ENCODE measurements around the gene FTHL17. TPM values are rescaled to one million over a fixed set of nuclear protein-coding genes. Genes with fewer than 3 reads are reported as not detected.

FTHL17 gene
- total RNA-seq, 1 donor, result not detected

DNA sequence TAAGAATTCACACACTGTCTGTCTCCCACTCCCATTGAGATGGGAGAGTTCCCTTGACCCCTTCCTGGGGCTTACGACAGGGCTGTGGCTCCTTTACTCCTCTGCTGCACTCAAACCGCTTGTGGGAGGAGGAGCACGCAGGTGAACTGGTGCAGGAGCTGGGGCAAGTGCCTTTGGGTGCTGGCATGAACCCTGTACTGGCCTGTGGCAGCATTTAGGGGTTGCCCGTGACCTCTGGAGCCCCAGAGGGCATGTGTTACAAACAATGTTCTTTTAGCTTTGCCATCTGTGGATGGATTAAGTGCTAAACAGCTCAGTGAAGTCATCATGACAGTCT is 21.8 kb upstream of the FTHL17 start:
- no peaks in the 10 kb centered on the region for H3K4me1 ChIP-seq (ENCODE audit: insufficient read depth, low read length)
- no peaks in the 10 kb centered on the region for H4K20me1 ChIP-seq (ENCODE audit: insufficient read depth, low read length)
- H3K27ac ChIP-seq (ENCODE audit: low read depth, low read length), result no peak overlapping the region
- no peak overlapping the region for H2AFZ ChIP-seq (ENCODE audit: low read length)
- no peaks in the 10 kb centered on the region for H3K79me2 ChIP-seq (ENCODE audit: insufficient read depth, low read length)
- TF ChIP-seq, protein P1, sequence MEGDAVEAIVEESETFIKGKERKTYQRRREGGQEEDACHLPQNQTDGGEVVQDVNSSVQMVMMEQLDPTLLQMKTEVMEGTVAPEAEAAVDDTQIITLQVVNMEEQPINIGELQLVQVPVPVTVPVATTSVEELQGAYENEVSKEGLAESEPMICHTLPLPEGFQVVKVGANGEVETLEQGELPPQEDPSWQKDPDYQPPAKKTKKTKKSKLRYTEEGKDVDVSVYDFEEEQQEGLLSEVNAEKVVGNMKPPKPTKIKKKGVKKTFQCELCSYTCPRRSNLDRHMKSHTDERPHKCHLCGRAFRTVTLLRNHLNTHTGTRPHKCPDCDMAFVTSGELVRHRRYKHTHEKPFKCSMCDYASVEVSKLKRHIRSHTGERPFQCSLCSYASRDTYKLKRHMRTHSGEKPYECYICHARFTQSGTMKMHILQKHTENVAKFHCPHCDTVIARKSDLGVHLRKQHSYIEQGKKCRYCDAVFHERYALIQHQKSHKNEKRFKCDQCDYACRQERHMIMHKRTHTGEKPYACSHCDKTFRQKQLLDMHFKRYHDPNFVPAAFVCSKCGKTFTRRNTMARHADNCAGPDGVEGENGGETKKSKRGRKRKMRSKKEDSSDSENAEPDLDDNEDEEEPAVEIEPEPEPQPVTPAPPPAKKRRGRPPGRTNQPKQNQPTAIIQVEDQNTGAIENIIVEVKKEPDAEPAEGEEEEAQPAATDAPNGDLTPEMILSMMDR (IDR thresholded peaks at IDR 0.05; ENCODE audit: extremely low read depth, low read depth, low read length), result no peak
- no peak overlapping the region for H3K4me2 ChIP-seq (ENCODE audit: insufficient read depth, low read length)
- H3K36me3 ChIP-seq (ENCODE audit: insufficient read depth, low read length), result no peaks in the 10 kb centered on the region
- H3K27me3 ChIP-seq (ENCODE audit: insufficient read depth, low read length), result no peaks in the 10 kb centered on the region
- DNase-seq (ENCODE audit: insufficient read length, low spot score, missing footprints), result no peak
- no peaks in the 10 kb centered on the region for H3K9me3 ChIP-seq (ENCODE audit: low read depth, low read length)
- no peak overlapping the region for H3K4me3 ChIP-seq (ENCODE audit: insufficient read depth, low read length)

DNA sequence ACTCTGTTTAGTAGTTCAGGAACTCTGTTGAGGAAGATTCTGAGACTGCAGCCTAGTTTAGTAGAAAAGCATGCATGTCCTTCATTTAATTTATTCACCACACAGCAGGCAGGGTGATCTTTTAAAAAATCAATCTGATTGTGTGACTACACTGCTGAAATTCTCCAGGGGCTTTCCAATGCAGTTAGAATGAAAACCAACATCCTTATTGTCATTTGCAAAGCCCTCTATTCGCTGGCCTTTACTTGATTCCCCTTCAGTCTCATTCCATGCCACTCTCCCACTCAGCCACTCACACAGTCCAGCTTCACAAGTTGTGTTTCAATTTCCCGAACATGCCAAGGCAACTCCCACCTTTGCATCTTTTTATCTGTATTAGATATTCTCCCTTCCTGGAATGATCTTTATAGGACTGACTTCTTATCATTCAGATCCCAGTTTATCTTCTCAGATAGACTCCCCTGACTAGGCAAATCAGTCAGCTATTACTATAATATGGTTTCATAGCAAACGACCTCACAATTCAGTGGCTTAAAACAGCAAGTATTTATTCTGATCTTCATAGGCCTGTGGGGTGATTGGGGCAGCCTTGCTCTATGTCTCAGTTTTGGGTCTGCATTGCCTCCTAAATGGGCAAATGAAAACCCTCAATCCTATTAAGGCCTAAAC is 21.3 kb upstream of the FTHL17 start:
- Histone ChIP-seq H4K20me1 (ENCODE audit: insufficient read depth, low read length) (no peaks in the 10 kb centered on the region), H2AFZ (ENCODE audit: low read length) (no peak overlapping the region), H3K36me3 (ENCODE audit: insufficient read depth, low read length) (no peaks in the 10 kb centered on the region), H3K79me2 (ENCODE audit: insufficient read depth, low read length) (no peaks in the 10 kb centered on the region), H3K4me1 (ENCODE audit: insufficient read depth, low read length) (no peaks in the 10 kb centered on the region), H3K9me3 (ENCODE audit: low read depth, low read length) (no peaks in the 10 kb centered on the region), H3K4me2 (ENCODE audit: insufficient read depth, low read length) (no peak overlapping the region), H3K27me3 (ENCODE audit: insufficient read depth, low read length) (no peaks in the 10 kb centered on the region), H3K4me3 (ENCODE audit: insufficient read depth, low read length) (no peak overlapping the region), H3K27ac (ENCODE audit: low read depth, low read length) (no peak overlapping the region)
- TF ChIP-seq, protein P1 (IDR thresholded peaks at IDR 0.05; ENCODE audit: extremely low read depth, low read depth, low read length), result no peak
- DNase-seq (ENCODE audit: insufficient read length, low spot score, missing footprints), result no peak

DNA sequence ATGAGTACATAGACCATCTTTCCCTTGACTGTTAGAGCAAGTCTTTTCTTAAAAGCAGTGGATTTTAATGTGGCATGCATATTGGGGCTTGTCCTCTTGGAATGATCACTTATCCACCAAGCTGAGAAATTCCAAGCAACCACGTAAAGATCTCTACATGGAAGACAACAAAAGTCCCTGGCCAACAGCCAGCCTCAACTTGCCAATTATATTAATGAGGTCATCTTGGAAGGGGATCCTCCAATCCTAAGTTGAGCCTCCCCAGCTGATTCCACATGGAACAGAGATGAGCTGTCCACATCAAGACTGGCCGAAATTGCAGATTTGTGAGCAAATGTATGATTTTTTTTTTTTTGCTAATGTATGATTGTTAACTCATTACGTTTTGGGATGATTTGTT is 20.6 kb upstream of the FTHL17 start:
- Histone ChIP-seq H3K36me3 (ENCODE audit: insufficient read depth, low read length) (no peaks in the 10 kb centered on the region), H3K79me2 (ENCODE audit: insufficient read depth, low read length) (no peaks in the 10 kb centered on the region), H3K4me1 (ENCODE audit: insufficient read depth, low read length) (no peaks in the 10 kb centered on the region), H4K20me1 (ENCODE audit: insufficient read depth, low read length) (no peaks in the 10 kb centered on the region), H3K4me3 (ENCODE audit: insufficient read depth, low read length) (no peak overlapping the region), H3K9me3 (ENCODE audit: low read depth, low read length) (no peaks in the 10 kb centered on the region), H3K27me3 (ENCODE audit: insufficient read depth, low read length) (no peaks in the 10 kb centered on the region), H3K27ac (ENCODE audit: low read depth, low read length) (no peak overlapping the region), H2AFZ (ENCODE audit: low read length) (no peak overlapping the region), H3K4me2 (ENCODE audit: insufficient read depth, low read length) (no peak overlapping the region)
- TF ChIP-seq, protein P1 (IDR thresholded peaks at IDR 0.05; ENCODE audit: extremely low read depth, low read depth, low read length), result no peak
- DNase-seq (ENCODE audit: insufficient read length, low spot score, missing footprints), result no peak

DNA sequence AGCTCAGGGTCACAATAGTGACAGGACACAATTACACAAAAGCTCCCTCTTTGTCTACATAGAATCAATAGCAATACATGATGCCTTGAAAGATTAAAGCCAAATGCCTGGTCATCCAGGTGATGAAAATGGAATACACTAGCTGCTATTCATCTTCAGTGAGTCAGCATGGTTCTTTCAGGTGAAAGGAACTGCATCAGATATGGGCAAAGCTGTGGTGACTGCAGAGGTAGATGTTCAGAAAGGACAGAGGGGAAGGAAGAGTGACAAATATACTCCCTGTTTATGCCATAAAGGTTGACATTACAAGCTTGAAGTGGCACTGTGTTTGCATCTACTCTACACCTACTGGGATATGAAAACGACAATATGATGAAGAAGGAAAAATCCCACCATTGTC is 20.0 kb upstream of the FTHL17 start:
- TF ChIP-seq, protein P1 (IDR thresholded peaks at IDR 0.05; ENCODE audit: extremely low read depth, low read depth, low read length), result no peak
- H3K79me2 ChIP-seq (ENCODE audit: insufficient read depth, low read length), result no peaks in the 10 kb centered on the region
- no peak overlapping the region for H3K4me3 ChIP-seq (ENCODE audit: insufficient read depth, low read length)
- no peaks in the 10 kb centered on the region for H3K4me1 ChIP-seq (ENCODE audit: insufficient read depth, low read length)
- H3K4me2 ChIP-seq (ENCODE audit: insufficient read depth, low read length), result no peak overlapping the region
- DNase-seq (ENCODE audit: insufficient read length, low spot score, missing footprints), result no peak
- no peaks in the 10 kb centered on the region for H3K9me3 ChIP-seq (ENCODE audit: low read depth, low read length)
- no peak overlapping the region for H3K27ac ChIP-seq (ENCODE audit: low read depth, low read length)
- H3K27me3 ChIP-seq (ENCODE audit: insufficient read depth, low read length), result no peaks in the 10 kb centered on the region
- no peak overlapping the region for H2AFZ ChIP-seq (ENCODE audit: low read length)
- H3K36me3 ChIP-seq (ENCODE audit: insufficient read depth, low read length), result no peaks in the 10 kb centered on the region
- H4K20me1 ChIP-seq (ENCODE audit: insufficient read depth, low read length), result no peaks in the 10 kb centered on the region

Data from osteoblast (primary cell).